Brain microvascular endothelial cell (primary cell): ENCODE data around the gene EFNA4.

Experiments
- DNase-seq: peaks from one replicate; pipeline ENCODE4 v3.0.0-alpha.2; 2020
- H3K27ac ChIP-seq: fragments of 250-450 bp; sonication (Bioruptor Pico); 2 replicates; pipeline ENCODE4 v1.5.1; 2020; ENCODE audit warnings: mild to moderate bottlenecking, moderate library complexity
- H3K27me3 ChIP-seq: fragments of 250-450 bp; sonication (Bioruptor Pico); replicated peaks from 2 replicates; pipeline ENCODE4 v1.5.1; 2020; ENCODE audit warnings: mild to moderate bottlenecking
- H3K36me3 ChIP-seq: fragments of 250-450 bp; sonication (Bioruptor Pico); replicated peaks from 2 replicates; pipeline ENCODE4 v1.5.1; 2020; ENCODE audit warnings: mild to moderate bottlenecking
- H3K4me3 ChIP-seq: 2 replicates; pipeline ENCODE4 v1.5.1; 2011; ENCODE audit warnings: low read depth, mild to moderate bottlenecking, control low read depth, low read length, moderate library complexity
- CTCF ChIP-seq: IDR thresholded peaks from 2 replicates; pipeline ENCODE4 v1.5.1; 2011; ENCODE audit warnings: low read depth, mild to moderate bottlenecking, moderate library complexity, low read length, control low read depth, inconsistent platforms; ENCODE audit errors: missing control alignments
- in situ Hi-C: cut with HindIII; loops from 2 replicates; pipeline ENCODE4 v1.10.0; 2017; ENCODE audit warnings: low sequenced_read_pairs, low pct_ligation_motif_present

EFNA4 gene

GRCh38 chr1:155079487-155080311 is 16.2 kb downstream of the EFNA4 start:
- no peak for TF ChIP-seq CTCF
- H3K27me3 ChIP-seq = peaks cover 44% of the 10 kb centered on the region
- H3K36me3 ChIP-seq = no peaks in the 10 kb centered on the region
- in situ Hi-C loops = no loop called here
- no peak for DNase-seq
- H3K4me3 ChIP-seq = no peak overlapping the region
- no peak overlapping the region for H3K27ac ChIP-seq

GRCh38 chr1:155080312-155081228 is 17.0 kb downstream of the EFNA4 start:
- TF ChIP-seq CTCF = no peak
- H3K27ac ChIP-seq = no peak overlapping the region

GRCh38 chr1:155081472-155082300 is 18.1 kb downstream of the EFNA4 start:
- no peak for DNase-seq
- in situ Hi-C loops = no loop called here
- no peak for TF ChIP-seq CTCF
- no peak overlapping the region for H3K27ac ChIP-seq
- peaks cover 44% of the 10 kb centered on the region for H3K27me3 ChIP-seq
- H3K36me3 ChIP-seq = no peaks in the 10 kb centered on the region
- H3K4me3 ChIP-seq = no peak overlapping the region

More at GRCh38 chr1:155080312-155081228, 17.0 kb downstream of the EFNA4 start:
- DNase-seq = no peak
- H3K27me3 ChIP-seq = peaks cover 44% of the 10 kb centered on the region
- in situ Hi-C loops = no loop called here
- no peaks in the 10 kb centered on the region for H3K36me3 ChIP-seq
- no peak overlapping the region for H3K4me3 ChIP-seq

GRCh38 chr1:155082301-155083051 is 18.9 kb downstream of the EFNA4 start:
- Histone ChIP-seq H3K4me3 (no peak overlapping the region), H3K27ac (no peak overlapping the region), H3K36me3 (no peaks in the 10 kb centered on the region), H3K27me3 (peaks cover 44% of the 10 kb centered on the region)
- in situ Hi-C loops = no loop called here
- no peak for TF ChIP-seq CTCF
- DNase-seq = no peak

- in situ Hi-C loops = no loop called here
- H3K27me3 ChIP-seq = peaks cover 44% of the 10 kb centered on the region
- no peak overlapping the region for H3K27ac ChIP-seq
- TF ChIP-seq CTCF = no peak
- no peak for DNase-seq
- no peak overlapping the region for H3K4me3 ChIP-seq
- H3K36me3 ChIP-seq = no peaks in the 10 kb centered on the region
Observed at GRCh38 chr1:155083052-155083541, 19.6 kb downstream of the EFNA4 start.
